GM18505 (cell line): ENCODE measurements around the gene NF1.
"Not testable (repeated sequence)": the region's sequence is repeated elsewhere in the genome, so short reads cannot be mapped to it uniquely, and the experiment has no call there.

Experiments used
- ATAC-seq: cut with Tn5 transposase; IDR thresholded peaks from one replicate; pipeline ENCODE4 v1.9.1; 2021; ENCODE audit not compliant: unreplicated experiment
- POLR2A ChIP-seq: IDR thresholded peaks from 4 replicates; pipeline ENCODE4 v1.6.1; 2011; ENCODE audit warnings: borderline replicate concordance; ENCODE audit not compliant: insufficient read depth, insufficient read length; ENCODE audit errors: extremely low read depth

NF1 gene

DNA sequence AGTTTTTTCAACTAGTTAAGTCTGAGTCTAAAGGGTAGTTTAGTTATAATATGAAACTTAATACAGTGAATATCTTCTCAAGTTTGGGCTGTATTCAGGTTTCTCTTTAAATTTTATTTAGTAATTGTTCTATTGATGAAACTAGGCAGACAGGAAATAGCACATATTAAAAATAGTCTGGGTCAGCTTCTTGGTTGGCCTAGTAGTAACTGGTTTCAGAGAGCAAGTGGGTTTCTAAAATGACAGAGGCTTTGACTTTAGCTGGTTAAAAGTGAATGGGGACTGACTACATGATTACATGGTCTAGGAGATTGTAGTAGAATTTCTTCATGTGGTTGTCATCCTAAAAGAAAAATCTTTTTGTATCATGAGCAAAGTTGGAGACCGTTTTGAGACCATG is 155.5 kb downstream of the NF1 start:
- no peak for ATAC-seq

DNA sequence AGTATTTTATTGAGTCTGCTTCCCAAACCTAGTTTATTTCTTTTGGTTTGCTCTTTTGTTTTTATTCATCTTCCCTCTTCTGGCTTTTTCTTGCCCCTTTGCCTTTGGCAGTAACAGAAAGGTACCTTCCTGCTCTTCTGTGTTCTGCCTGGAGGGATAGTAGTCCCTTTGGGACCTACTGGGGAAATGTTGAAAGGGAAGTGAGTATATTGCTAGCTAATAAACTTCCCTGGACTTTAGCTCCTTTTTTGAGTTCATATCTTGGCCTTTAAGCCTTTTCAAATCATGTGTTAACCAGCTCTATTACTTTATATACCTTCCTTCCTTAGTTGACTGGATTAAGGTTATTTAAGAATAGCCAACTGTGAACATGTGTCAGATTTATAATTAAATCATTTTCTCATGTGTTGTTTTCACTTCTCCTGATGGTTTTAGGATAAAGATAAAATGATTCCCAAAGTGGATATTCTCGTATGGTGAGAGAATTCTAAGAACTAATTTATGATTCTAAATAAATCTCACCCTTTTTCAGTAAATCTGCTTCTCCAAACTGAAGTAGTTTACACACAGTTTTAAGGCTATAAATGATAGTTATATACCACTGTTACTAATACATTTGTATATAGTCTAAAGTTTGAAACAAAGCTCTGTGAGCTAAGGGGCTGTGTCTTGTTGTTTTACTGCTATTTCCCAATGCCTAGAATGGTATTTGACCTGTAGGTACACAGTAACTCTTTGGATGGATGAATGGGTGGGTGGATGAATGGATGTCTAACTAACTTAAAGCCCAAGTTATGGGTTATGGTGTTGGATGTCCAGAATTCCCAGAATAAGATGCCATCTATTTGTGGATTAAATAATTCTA is 156.6 kb downstream of the NF1 start:
- TF ChIP-seq POLR2A: no peak
- ATAC-seq: no peak

More for the DNA sequence above, 155.5 kb downstream of the NF1 start:
- TF ChIP-seq POLR2A: no peak

DNA sequence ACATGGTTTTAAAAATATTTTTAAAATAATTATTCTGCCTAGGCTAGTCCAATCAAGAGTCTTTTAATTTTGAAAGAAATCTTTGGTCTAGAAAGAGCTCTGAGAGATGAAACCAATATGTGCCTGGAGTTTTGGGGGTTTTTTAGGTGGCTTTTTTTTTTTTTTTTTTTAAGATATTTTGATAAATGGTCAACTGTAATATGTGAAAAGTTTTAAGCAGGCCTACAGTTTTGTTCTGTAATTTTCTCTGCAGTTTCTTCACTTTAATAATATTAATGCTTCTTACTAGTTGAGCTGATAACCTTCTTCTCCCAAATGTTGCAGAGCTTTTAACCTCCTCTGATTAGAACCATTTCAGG is 157.2 kb downstream of the NF1 start:
- no peak for TF ChIP-seq POLR2A
- no peak for ATAC-seq

DNA sequence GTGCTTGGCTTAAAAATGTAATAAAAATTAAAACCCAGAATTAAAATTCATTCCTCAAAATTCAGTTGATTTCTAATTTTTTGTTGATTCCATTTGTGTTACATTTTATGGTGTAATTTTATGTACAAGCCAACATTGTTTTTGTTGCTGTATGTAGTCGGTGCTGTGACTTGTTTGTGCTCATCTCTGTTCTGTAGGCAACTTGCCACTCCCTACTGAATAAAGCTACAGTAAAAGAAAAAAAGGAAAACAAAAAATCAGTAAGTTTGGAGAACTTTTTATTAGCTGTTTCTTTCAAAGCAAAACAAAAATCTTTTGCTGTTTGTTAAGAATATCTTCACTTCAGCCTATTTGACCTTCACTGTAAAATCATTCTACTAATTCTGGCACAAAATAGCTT is 158.0 kb downstream of the NF1 start:
- no peak for ATAC-seq
- no peak for TF ChIP-seq POLR2A

DNA sequence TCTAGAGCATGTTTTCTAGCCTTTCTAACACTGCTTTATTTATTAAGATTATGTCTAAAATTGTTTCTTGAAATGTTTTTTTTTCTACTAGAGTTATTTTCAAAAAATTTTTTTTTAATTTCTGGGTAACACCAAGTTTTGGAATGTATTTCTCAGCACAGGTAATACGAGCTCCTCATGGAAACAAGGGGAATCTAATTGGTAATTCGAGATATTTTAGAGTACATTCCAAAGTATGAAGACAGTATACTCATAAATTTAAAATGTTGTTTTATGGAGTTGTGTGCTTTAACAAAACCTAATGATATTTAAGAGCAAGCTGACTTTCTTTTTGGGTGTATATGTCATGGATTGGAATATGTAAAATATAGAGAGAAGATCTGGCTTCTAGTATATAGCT is 159.9 kb downstream of the NF1 start:
- ATAC-seq: no peak
- no peak for TF ChIP-seq POLR2A

DNA sequence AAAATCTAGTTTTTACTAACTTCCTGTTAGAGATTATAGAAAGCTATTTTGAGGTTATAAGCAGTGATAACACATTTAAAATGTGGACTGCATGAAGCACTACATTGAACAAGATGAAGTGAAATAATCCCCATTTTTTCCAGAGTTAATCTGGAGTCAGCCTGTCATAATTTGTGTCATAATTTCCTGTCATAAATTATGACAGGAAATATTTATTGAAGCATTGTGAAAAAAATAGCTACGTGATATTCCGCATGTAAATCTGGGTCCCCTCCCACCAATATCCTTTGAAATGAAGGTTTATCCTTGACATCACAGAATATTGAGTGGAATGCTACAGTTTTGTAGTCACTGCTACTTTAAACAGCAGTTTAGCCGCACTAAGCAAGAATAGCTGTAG is 162.2 kb downstream of the NF1 start:
- no peak for ATAC-seq
- TF ChIP-seq POLR2A: no peak

DNA sequence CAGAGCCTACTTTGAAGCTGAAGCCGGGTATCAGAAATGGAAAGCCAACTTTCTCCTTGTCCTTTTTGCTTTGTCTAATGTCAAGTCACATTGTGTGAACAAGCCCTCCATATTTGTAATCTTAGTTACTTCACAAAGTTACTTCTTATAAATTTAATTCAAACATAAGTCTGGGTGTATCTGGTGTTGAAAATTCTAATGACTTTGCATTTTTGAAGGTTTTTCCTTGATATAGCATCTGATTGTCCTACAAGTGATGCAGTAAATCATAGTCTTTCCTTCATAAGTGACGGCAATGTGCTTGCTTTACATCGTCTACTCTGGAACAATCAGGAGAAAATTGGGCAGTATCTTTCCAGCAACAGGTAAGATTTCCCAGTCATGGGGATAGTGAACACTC is 165.4 kb downstream of the NF1 start:
- no peak for ATAC-seq
- TF ChIP-seq POLR2A: no peak

DNA sequence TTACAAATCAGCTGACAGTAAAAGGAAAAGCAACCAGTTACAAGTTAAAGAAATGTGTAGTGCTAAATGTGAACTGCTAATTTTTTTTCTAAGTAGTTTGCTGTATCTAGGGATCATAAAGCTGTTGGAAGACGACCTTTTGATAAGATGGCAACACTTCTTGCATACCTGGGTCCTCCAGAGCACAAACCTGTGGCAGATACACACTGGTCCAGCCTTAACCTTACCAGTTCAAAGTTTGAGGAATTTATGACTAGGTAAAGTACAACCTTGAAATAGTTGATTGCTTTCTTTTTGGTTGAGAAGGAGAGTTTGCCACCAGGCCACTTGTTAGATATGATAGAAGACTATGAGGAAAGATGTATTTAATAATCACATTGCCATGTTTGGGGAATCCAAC is 166.8 kb downstream of the NF1 start:
- TF ChIP-seq POLR2A: no peak
- no peak for ATAC-seq

DNA sequence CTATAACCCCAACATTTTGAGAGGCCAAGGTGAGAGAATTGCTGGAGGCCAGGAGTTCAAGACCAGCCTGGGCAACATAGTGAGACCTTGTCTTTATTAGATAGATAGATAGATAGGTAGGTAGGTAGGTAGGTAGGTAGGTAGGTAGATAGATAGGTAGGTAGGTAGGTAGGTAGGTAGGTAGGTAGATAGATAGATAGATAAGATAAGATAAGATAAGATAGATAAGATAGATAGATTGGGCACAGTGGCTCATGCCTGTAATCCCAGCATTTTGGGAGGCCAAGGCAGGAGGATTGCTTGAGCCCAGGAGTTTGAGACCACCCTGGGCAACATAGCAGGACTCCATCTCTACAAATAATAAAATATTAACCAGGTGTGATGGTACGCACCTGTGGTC is 168.1 kb downstream of the NF1 start:
- ATAC-seq: not testable (repeated sequence)

DNA sequence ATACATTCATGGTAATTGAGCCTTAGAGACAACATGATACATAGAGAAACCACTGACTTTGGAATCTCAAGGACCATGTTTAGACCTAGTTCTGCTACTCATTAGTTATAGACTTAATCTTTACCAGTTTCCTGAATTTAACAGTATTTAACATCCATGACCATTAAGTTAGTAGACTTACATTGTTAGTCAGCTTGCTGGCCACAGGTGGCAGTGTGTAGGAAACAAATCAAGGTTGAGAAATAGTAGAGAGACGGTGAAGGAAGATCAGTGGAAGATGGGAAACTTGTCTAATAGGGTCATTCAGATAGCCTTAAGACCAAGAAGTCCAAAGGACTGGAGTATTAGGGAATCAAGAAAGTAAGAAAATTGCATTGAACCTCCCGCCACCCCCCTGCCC is 171.3 kb downstream of the NF1 start:
- TF ChIP-seq POLR2A: no peak
- ATAC-seq: no peak

DNA sequence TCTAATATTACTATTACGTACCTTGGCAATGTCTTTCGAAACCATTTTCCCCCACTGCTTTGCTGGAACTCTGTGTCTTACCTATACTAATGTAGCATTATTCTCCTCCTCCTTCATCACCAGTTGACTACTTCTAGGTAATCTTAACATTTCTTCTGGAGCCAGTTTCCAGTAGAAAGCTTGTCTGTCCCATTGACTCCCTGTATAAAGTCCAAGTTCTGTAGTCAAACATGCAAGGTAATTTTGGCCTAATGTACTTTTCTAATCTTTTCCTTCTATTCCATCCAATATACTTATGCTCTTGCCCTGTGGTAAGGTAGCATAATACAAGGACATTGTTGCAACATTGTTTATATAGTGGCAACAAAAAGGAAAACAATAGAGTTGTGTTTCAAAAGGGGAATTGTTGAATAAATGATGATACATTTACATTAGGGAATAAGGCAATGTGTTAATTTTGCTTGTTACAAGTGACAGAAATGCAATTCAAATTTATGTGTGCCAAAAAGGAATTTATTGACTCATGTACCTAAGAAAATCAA is 174.3 kb downstream of the NF1 start:
- ATAC-seq: no peak

DNA sequence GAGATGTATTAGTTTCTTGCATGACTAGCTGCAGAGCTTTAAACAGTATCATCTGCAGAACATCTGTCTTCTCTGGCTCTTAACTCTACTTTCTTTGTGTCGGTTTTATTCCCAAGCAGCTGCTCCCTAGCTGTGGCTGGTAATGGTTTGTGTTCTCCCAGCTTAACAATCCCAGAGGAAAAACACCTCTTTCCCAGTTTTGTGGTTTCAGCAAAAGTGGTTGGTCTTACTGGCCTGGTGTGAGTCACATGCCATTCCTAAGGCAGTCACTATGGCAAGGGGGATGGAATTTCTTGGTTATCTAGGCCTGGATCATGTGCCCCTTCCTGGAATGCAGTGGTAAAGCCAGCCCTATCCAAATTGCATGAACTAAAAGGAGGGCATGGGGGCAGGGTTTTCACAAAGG is 174.8 kb downstream of the NF1 start:
- TF ChIP-seq POLR2A: no peak
- no peak for ATAC-seq

More for the DNA sequence above, 174.3 kb downstream of the NF1 start:
- TF ChIP-seq POLR2A: no peak

DNA sequence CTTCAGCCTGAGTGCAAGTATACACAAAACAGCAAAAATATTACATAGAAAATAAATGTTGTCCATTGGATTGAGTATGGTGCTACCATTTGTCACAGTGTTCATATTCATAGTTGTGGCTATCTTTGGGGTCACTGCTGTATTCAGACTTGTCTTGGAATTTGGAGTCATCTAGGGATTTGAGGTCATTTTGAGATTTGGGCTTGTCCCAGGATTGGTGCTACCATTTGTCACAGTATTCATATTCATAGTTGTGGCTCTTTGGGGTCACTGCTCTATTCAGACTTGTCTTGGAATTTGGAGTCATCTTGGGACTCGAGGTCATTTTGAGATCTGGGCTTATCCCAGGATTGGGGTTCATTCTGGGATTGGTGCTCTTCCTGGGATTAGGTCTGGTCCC is 177.5 kb downstream of the NF1 start:
- no peak for ATAC-seq
- no peak for TF ChIP-seq POLR2A

DNA sequence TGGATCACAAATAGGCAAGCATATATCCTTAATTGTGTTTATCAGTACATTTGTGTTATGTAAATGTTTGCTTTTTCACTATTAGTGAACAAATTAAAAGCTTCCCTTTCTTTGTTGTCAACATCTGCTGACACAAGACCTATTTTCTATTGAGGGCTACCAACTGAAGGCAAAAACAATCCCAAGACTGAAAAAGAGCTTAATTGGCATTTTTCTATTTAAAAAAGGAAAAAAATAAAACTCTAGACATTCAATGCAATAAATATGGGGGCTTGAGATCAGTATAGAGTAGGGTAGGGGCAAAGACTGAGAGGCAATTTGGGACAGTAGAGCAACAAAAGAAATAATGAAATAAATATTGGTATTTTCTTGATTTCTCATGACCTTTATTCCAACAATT is 178.0 kb downstream of the NF1 start:
- no peak for ATAC-seq
- TF ChIP-seq POLR2A: no peak
